ENCODE results near the gene SLCO4C1.

- TF ChIP-seq, protein P1, sequence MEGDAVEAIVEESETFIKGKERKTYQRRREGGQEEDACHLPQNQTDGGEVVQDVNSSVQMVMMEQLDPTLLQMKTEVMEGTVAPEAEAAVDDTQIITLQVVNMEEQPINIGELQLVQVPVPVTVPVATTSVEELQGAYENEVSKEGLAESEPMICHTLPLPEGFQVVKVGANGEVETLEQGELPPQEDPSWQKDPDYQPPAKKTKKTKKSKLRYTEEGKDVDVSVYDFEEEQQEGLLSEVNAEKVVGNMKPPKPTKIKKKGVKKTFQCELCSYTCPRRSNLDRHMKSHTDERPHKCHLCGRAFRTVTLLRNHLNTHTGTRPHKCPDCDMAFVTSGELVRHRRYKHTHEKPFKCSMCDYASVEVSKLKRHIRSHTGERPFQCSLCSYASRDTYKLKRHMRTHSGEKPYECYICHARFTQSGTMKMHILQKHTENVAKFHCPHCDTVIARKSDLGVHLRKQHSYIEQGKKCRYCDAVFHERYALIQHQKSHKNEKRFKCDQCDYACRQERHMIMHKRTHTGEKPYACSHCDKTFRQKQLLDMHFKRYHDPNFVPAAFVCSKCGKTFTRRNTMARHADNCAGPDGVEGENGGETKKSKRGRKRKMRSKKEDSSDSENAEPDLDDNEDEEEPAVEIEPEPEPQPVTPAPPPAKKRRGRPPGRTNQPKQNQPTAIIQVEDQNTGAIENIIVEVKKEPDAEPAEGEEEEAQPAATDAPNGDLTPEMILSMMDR (IDR thresholded peaks at IDR 0.05): no peak
- TF ChIP-seq POLR2A (IDR thresholded peaks at IDR 0.05) (no peak), EP300 (IDR thresholded peaks at IDR 0.05) (no peak)
Observed at GRCh38 chr5:102290004-102290403, 6.1 kb downstream of the SLCO4C1 start.
